ENCODE measurements around the gene HIVEP2. TPM values are rescaled to one million over a fixed set of nuclear protein-coding genes. Genes with fewer than 3 reads are reported as not detected.

Gene HIVEP2
- total RNA-seq, 4 donors from 2014 or later, result 17.2 to 49.4 (median 21.6) TPM

DNA sequence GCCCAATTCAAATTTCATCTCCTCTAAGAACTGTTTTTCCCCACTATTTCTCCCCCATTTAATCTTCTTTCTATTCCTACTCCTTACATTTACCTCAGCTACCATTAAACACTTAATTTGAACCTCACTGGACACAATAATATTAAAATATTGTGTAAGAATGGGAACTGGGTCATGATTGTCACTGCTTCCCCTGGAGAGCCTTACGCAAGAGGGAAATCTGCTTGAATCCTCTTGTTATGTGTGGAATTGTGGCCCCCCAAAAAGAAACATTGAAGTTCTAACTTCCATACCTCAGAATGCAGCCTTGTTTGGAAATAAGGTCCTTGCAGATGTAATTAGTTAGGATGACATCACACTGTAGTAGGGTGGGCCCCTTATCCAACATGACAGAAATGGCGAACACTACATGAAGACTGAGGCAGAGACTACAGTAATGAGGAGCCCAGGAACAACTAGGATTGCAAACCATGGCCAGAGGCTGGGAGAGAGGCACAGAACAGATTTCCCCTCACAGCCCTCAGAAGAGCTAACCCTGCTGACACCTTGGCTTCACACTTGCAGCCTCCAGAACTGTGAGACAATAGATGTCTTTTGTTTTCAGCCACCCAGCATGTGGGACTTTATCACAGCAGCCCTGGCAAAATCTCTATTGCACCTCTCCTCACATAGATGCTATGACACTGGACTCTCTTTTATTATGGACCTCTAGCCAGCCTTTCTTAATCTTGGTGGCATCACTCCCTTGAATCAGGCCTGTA lies 29.9 kb downstream of the HIVEP2 start:
- intact Hi-C loops (cut with DNase I; ENCODE audit: low total_unique reads), result no loop called here
- TF ChIP-seq, protein P1, sequence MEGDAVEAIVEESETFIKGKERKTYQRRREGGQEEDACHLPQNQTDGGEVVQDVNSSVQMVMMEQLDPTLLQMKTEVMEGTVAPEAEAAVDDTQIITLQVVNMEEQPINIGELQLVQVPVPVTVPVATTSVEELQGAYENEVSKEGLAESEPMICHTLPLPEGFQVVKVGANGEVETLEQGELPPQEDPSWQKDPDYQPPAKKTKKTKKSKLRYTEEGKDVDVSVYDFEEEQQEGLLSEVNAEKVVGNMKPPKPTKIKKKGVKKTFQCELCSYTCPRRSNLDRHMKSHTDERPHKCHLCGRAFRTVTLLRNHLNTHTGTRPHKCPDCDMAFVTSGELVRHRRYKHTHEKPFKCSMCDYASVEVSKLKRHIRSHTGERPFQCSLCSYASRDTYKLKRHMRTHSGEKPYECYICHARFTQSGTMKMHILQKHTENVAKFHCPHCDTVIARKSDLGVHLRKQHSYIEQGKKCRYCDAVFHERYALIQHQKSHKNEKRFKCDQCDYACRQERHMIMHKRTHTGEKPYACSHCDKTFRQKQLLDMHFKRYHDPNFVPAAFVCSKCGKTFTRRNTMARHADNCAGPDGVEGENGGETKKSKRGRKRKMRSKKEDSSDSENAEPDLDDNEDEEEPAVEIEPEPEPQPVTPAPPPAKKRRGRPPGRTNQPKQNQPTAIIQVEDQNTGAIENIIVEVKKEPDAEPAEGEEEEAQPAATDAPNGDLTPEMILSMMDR (IDR thresholded peaks at IDR 0.05), result no peak
- TF ChIP-seq POLR2A (IDR thresholded peaks at IDR 0.05), result no peak

DNA sequence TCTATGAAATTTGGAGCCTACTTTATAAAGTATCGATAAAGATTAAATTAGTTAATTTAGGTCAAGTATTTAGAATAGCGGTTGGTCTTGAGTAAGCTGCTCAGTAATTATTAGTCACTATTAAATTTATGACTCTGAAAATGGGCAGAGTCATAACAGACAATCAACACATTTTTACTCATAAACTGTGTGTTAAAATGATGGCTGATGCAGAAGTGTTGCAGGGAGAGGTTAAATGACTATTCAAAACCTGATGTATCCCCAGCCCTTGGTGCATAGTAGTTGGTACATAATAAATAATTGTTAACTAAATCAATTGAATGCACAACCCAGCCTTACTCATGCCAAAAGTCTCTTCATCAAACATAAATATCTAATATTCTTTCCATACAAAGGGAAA lies 30.6 kb downstream of the HIVEP2 start:
- no peak overlapping the region for H3K4me3 ChIP-seq (ENCODE audit: low read depth, poor library complexity, severe bottlenecking)
- intact Hi-C loops (cut with DNase I; ENCODE audit: low total_unique reads), result no loop called here
- no peak for DNase-seq (ENCODE audit: low spot score in 2 of 2)
- TF ChIP-seq, protein P1 (IDR thresholded peaks at IDR 0.05), result no peak
- no peak for TF ChIP-seq POLR2A (IDR thresholded peaks at IDR 0.05)
- WGBS, 2 donors, result 74 to 81% methylated on average over 2 of the region's 2 CpGs

More for the DNA sequence above, 29.9 kb downstream of the HIVEP2 start:
- no peak for DNase-seq (ENCODE audit: low spot score in 2 of 2)
- H3K4me3 ChIP-seq (ENCODE audit: low read depth, poor library complexity, severe bottlenecking), result no peak overlapping the region
- 91 to 96% methylated on average over 2 of the region's 2 CpGs for WGBS, 2 donors

DNA sequence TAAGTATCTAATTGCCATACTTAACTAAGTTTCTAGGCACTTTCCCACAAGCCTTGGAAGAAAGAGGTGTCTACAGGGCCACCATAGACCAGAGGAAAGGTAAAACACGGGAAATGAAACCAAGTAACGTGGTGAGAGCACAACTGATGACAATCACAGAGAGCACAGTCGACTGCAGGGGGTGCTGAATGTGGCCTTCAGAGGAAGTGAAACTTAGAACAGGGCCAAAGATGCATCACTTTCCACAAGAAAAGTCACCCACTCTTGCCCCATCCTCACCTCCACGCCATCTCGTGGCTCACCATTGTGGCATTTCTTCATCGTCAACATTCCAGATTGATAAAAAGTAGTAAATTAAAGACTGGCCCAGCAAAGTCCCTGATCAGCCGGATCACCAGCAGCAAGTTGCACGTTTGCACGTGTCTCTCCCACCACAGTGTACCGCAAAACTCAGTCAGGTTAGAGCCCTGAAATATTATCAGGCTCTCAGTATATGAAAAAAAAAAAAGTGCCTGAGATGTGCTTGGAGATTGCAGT lies 31.4 kb downstream of the HIVEP2 start:
- WGBS, 2 donors, result 85 to 93% methylated on average over 10 of the region's 10 CpGs
- DNase-seq (ENCODE audit: low spot score in 2 of 2), result no peak
- no peak overlapping the region for H3K4me3 ChIP-seq (ENCODE audit: low read depth, poor library complexity, severe bottlenecking)
- TF ChIP-seq, protein P1 (IDR thresholded peaks at IDR 0.05), result no peak
- no peak for TF ChIP-seq POLR2A (IDR thresholded peaks at IDR 0.05)
- intact Hi-C loops (cut with DNase I; ENCODE audit: low total_unique reads), result no loop called here

DNA sequence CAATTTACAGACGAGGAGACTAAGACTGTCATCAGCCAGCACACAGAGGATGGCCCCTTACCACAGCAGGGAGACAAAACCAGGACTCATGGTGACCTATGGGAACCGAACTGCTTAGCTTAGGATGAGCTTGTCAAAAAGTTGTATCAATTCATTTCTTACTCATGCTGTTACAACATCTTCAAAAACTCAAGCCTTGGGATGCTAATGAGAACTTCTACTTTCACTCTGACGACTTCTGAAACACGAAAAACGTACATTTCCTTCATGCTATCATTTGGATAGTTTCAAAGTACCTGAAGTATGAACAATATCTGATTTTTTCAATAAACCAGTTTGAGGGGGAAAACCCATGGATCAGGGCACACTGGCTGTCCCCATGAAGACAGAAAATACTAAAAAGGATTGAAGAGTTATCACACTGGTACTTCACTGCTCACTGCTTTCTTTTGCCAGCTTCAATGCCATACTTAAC lies 31.9 kb downstream of the HIVEP2 start:
- no peak overlapping the region for H3K4me3 ChIP-seq (ENCODE audit: low read depth, poor library complexity, severe bottlenecking)
- TF ChIP-seq, protein P1 (IDR thresholded peaks at IDR 0.05), result no peak
- TF ChIP-seq POLR2A (IDR thresholded peaks at IDR 0.05), result no peak
- intact Hi-C loops (cut with DNase I; ENCODE audit: low total_unique reads), result no loop called here
- WGBS, 2 donors, result 84 to 89% methylated on average over 5 of the region's 5 CpGs
- no peak for DNase-seq (ENCODE audit: low spot score in 2 of 2)

DNA sequence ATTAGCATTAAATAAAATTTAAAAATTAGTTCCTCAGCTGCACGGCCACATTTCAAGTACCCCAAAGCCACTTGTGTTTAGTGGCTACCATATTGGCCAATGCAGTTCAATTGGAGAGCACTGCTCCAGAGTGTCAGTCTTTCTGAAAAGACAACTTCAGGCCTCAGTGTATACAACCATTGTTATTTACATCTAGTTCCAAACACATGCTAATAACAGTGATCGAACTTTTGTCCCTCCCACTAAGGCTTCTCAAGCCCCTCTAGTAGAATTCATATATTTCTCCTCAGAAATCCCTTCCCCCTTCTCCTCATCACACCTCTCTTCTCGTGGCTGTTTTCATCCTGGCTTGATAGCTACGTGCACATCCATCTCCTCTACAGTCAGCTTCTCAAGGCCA lies 32.9 kb downstream of the HIVEP2 start:
- TF ChIP-seq POLR2A (IDR thresholded peaks at IDR 0.05), result no peak
- TF ChIP-seq, protein P1 (IDR thresholded peaks at IDR 0.05), result no peak
- WGBS, 2 donors, result 89 to 91% methylated on average over 4 of the region's 4 CpGs
- intact Hi-C loops (cut with DNase I; ENCODE audit: low total_unique reads), result no loop called here
- no peak overlapping the region for H3K4me3 ChIP-seq (ENCODE audit: low read depth, poor library complexity, severe bottlenecking)
- no peak for DNase-seq (ENCODE audit: low spot score in 2 of 2)

Data from lower leg skin (tissue), 4 donors.